AG09319 (cell line): Measurements from ENCODE around the gene ZNF45.

Experiments used
- DNase-seq: peaks from one replicate; pipeline ENCODE4 v3.0.0-alpha.2; 2010; ENCODE audit warnings: low read depth; ENCODE audit errors: extremely low read depth
- TF ChIP-seq, protein P1 (sequence below): IDR thresholded peaks from 2 replicates; pipeline ENCODE4 v1.5.1; 2011; ENCODE audit warnings: low read depth, mild to moderate bottlenecking, inconsistent platforms, low read length, moderate library complexity

ZNF45 gene

DNA sequence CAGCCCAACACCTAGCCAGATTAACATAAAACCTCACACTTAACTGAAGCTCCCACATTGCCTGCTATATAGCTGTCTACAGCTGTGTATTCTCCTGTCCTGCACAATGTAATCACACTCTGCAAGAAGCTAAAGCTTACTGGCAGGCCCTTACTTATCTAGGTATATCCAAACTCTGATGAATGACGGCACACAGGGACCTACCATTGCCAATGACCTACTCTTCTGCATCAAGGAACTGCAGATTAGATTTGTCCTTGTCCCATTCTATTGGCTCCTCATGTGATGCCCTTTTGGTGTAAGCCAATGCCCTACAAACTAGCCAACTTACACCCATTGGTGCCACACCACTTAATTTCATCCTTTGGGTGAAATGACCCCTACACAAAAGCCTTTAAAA lies 26.4 kb downstream of the ZNF45 start:
- TF ChIP-seq, protein P1, sequence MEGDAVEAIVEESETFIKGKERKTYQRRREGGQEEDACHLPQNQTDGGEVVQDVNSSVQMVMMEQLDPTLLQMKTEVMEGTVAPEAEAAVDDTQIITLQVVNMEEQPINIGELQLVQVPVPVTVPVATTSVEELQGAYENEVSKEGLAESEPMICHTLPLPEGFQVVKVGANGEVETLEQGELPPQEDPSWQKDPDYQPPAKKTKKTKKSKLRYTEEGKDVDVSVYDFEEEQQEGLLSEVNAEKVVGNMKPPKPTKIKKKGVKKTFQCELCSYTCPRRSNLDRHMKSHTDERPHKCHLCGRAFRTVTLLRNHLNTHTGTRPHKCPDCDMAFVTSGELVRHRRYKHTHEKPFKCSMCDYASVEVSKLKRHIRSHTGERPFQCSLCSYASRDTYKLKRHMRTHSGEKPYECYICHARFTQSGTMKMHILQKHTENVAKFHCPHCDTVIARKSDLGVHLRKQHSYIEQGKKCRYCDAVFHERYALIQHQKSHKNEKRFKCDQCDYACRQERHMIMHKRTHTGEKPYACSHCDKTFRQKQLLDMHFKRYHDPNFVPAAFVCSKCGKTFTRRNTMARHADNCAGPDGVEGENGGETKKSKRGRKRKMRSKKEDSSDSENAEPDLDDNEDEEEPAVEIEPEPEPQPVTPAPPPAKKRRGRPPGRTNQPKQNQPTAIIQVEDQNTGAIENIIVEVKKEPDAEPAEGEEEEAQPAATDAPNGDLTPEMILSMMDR = no peak

DNA sequence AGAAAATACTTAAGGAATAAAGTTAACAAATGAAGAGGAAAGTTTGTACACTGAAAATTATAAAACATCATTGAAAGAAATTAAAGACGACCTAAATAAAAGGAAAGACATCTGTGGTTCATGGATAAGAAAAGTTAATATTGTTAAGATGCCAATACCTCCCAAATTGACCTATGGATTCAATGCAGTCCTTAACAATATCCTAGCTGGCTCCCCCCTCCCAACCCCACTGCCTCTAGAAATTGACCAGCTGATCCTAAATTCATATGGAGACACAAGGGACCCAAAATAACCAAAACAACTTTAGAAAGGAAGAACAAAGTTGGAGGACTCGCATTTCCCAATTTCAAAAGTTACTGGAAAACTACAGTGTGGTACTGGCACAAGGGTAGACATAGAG lies 28.3 kb downstream of the ZNF45 start:
- no peak for DNase-seq
- TF ChIP-seq, protein P1 = no peak

More for the DNA sequence above, 26.4 kb downstream of the ZNF45 start:
- no peak for DNase-seq

DNA sequence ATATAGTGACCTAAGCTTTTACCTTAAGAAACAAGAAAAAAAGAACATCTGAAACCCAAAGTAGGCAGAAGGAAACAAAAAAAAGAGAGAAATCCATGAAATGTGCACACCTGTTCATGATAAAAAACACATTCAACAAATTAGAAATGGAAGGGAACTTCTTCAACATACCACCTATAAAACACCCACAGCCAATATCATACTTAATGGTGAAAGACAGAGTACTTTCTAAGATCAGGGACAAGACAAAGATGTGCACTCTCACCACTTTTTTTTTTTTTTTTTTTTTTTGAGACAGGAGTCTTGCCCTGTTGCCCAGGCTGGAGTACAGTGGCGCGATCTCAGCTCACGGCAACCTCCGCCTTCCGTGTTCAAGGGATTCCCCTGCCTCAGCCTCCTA lies 29.2 kb downstream of the ZNF45 start:
- no peak for DNase-seq
- TF ChIP-seq, protein P1 = no peak

DNA sequence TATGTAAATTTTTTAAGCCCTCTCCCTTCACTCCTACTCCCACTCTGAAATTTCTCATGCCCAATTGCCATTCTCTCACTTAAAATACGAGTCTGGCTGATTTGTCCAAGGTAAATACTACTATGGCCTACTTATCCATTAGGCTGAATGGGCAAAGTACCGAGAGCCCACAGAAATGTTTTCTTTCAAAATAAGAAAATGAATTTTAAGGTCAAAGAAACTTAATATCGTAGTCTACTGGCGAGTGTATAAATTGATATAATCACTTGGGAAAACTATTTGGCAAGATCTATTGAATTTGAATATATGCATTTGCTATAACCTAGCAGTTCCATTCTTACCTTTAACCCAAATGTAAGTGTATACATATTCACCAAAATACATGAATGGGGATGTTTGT lies 32.7 kb downstream of the ZNF45 start:
- TF ChIP-seq, protein P1 = no peak
- DNase-seq = no peak

DNA sequence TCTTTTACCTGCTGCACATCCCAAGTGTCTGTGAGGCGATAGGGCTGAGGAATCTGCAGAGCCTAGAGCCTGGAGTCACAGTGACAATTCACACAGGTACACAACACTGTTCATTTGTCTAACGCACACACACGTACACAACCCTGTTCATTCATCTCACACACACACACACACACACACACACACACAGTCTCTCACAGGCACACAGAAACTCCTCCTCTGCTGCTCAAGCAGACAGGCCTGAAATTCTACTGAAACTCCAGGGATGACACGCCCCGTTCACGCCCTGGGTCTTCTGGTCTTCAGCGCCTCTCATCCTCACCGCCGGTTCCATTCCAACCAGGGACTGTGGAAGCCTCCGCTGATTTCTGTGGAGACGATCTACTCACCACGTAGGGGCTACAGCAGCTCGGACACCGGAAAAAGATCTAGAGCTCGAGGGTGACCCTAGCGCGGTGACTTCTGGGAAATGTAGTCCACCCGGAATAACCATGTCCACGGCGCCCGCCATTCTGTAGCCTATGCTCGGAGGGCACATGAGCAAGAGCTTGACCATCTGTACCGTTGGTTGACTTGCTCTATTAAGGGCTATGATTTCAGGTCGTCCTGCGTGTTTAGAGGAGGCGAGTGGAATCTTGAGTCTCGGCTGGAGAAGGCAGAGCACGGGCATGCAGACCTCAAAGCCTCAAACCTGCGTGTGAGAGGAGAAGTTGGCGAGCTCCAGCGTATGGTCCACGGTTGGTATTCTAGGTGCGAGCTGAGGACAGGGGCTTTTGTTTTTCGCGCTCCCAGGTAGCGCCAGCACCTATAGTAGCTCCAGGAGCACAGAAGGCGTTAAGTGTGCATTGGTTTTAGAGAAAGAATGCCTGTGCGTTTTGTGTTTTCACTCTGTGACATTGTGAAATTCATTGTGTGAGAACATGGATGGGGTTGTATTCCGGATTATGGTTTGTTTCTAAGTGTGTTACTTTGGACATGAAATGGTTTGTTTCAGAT lies 33.4 kb downstream of the ZNF45 start:
- TF ChIP-seq, protein P1 = no peak
- peak; percentile 57 for DNase-seq

DNA sequence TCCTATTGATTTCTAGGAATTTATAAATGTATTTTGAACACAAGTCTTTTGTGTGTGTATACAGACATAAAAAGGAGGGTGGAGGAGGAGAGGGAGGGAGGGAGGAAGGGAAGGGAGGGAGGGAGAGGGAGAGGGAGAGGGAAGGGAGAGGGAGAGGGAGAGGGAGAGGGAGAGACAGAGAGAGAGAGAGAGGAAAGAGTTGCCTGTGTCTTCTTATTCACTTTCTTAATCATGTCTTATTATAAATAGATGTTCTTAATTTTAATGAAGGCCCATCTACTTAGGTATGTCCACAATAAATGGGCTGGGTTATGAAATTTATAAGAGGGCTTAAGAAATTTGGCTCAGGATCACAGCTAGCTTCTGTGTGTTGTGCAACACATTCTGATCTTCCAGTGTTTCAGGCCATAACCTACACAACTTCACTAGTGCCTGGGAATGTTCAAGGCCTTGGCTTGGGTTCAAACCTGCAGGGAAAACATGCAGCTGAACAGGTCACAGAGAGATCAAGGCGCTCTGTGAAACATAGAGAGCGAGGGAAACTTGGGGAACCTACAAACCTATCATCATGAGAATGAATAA lies 39.3 kb downstream of the ZNF45 start:
- TF ChIP-seq, protein P1 = no peak
- no peak for DNase-seq

DNA sequence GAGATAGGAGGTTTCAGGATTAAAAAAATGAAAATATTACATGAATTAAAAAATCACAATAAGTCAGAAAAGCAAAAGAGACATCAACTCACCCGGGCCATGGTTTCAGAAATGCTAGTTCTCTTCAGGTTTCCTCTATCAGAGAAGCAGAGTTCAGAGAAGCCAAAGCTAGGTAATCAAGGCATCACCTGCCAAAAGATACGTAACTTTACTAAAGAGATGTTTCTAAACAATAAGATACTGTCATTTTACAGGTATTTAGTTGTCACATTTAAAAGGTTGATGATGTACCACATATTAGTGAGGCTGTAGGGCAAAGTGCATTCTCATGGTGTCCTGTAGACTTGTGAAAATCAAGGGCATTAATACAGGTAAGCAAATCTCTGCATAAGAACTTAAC lies 51.2 kb downstream of the ZNF45 start, which contains the start of gene ZNF404:
Gene ZNF404 (minus strand): TSS at position 101 of the 400 bp plus-strand sequence.
- no peak for DNase-seq
- TF ChIP-seq, protein P1 = no peak
